SH-SY5Y (cell line): ENCODE measurements around the gene DNASE2B.

Source experiments
- GATA2 ChIP-seq: IDR thresholded peaks from 2 replicates; pipeline ENCODE4 v1.6.1; 2011; ENCODE audit warnings: mild to moderate bottlenecking, low read depth, low read length
- GATA3 ChIP-seq: IDR thresholded peaks from 2 replicates; pipeline ENCODE4 v1.6.1; 2011; ENCODE audit warnings: low read depth, mild to moderate bottlenecking, low read length, moderate library complexity

DNA sequence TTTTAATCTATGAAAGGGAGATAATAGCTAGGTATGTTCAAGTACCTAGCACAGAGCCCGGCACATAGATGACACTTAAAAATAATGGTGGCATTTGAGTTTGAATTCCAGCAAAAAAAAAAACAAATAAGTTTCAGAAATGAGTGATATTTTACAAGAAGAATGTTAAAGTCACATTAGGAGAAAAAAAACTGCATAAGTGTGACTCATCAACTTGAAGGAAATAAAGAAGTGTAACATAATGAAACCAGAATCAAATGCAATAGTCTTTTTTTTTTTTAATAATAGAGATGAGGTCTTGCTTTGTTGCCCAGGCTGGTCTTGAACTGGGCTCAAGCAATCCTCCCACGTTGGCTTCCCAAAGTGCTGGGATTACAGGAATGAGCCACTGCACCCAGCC, 17.1 kb downstream of the DNASE2B start:
- TF ChIP-seq GATA2 (no peak), GATA3 (no peak)
